HCT116 (cell line): ENCODE data around the gene SORBS1. TPM values are rescaled to one million over a fixed set of nuclear protein-coding genes. Genes with fewer than 3 reads are reported as not detected.

Experiments used
- ATAC-seq: fragments of 200-7000 bp; cut with Tn5 transposase; 2 replicates; pipeline ENCODE4 v1.9.1; 2020; ENCODE audit warnings: mild to moderate bottlenecking, moderate library complexity
- BruUV-seq: library from RNA; stranded (reverse); fragments of 400-500 nt; replicated peaks from 2 replicates; lab custom pipeline; 2021; lab: Mats Ljungman, UMichigan
- CTCF ChIA-PET: fragments of 300-600 bp; sonication (Branson Sonifier 250); formaldehyde crosslinking; loops from one replicate; lab custom pipeline; 2021; ENCODE audit warnings: antibody characterized with exemption; lab: Charles Lee
- POLR2A ChIA-PET: fragments of 300-600, 350-600 bp; sonication (Branson Sonifier 250); formaldehyde crosslinking; loops from one replicate; lab custom pipeline; 2021; ENCODE audit warnings: antibody characterized with exemption; lab: Charles Lee
- RAD21 ChIA-PET, 2 experiments: fragments of 300-600 bp; sonication (Branson Sonifier 250); formaldehyde crosslinking; loops; one replicate each; lab custom pipeline; 2023; ENCODE audit warnings: low total read pairs in 2 of 2; ENCODE audit not compliant: uncharacterized antibody in 2 of 2, unreplicated experiment in 2 of 2, low non-redundant PET in 1 of 2; lab: Charles Lee
- DNase-seq: peaks from one replicate; pipeline ENCODE4 v3.0.0-alpha.2; 2010; ENCODE audit warnings: low read depth, low spot score
- H2AFZ ChIP-seq: fragments of 200-600 bp; shearing (Covaris generic), sonication (generic); 2 replicates; pipeline ENCODE4 v1.6.1; 2017; ENCODE audit warnings: low read depth, mixed run types, mixed read lengths, antibody characterized with exemption, low read length; ENCODE audit not compliant: poor library complexity, severe bottlenecking
- H3K27ac ChIP-seq: 2 replicates; pipeline ENCODE4 v1.5.1; 2012; ENCODE audit warnings: low read depth, low read length
- H3K27me3 ChIP-seq: fragments of 200-600 bp; sonication (generic); 2 replicates; pipeline ENCODE4 v1.6.1; 2016; ENCODE audit warnings: mixed run types, low read length, mixed read lengths; ENCODE audit not compliant: insufficient read depth
- H3K36me3 ChIP-seq, 2 experiments: fragments of 200-500 bp in 1 of 2; fragments of 200-600 bp in 1 of 2; sonication (Bioruptor generic) in 1 of 2; sonication (generic) in 1 of 2; 2 replicates each; pipeline versions ENCODE4 v1.5.1 to v1.6.1; 2014 to 2016; ENCODE audit warnings: low read length in 2 of 2, inconsistent platforms in 1 of 2, mixed read lengths in 1 of 2, mixed run types in 1 of 2; ENCODE audit not compliant: insufficient read depth in 2 of 2, control insufficient read depth in 1 of 2
- H3K4me1 ChIP-seq, 2 experiments: fragments of 200-600 bp in 1 of 2; sonication (generic) in 1 of 2; 2 replicates each; pipeline versions ENCODE4 v1.5.1 to v1.6.1; 2012 to 2017; ENCODE audit warnings: low read length in 2 of 2, inconsistent platforms in 1 of 2, mild to moderate bottlenecking in 1 of 2, mixed read lengths in 1 of 2, mixed run types in 1 of 2, moderate library complexity in 1 of 2; ENCODE audit not compliant: insufficient read depth in 2 of 2, control insufficient read depth in 1 of 2
- H3K4me2 ChIP-seq: fragments of 200-600 bp; sonication (generic); 2 replicates; pipeline ENCODE4 v1.6.1; 2017; ENCODE audit warnings: mixed run types, low read length, mixed read lengths
- H3K4me3 ChIP-seq, 2 experiments: fragments of 200-600 bp in 1 of 2; sonication (generic) in 1 of 2; replicated peaks in 1 of 2; 2 replicates each; pipeline ENCODE4 v1.5.1; 2011 to 2016; ENCODE audit warnings: low read length in 2 of 2, control low read depth in 1 of 2, low read depth in 1 of 2, mild to moderate bottlenecking in 1 of 2, mixed read lengths in 1 of 2, mixed run types in 1 of 2
- H3K79me2 ChIP-seq: fragments of 200-600 bp; sonication (generic); 2 replicates; pipeline ENCODE4 v1.6.1; 2017; ENCODE audit warnings: mild to moderate bottlenecking, mixed run types, low read length, moderate library complexity, mixed read lengths; ENCODE audit not compliant: insufficient read depth
- H3K9ac ChIP-seq: fragments of 200-600 bp; sonication (generic); 2 replicates; pipeline ENCODE4 v1.6.1; 2016; ENCODE audit warnings: low read length, mixed read lengths
- H3K9me2 ChIP-seq: fragments of 200-600 bp; sonication (generic), shearing (Covaris generic); 2 replicates; pipeline ENCODE4 v1.6.1; 2017; ENCODE audit warnings: mixed run types, mild to moderate bottlenecking, moderate library complexity; ENCODE audit not compliant: insufficient read depth
- H3K9me3 ChIP-seq, 2 experiments: fragments of 200-500 bp in 1 of 2; fragments of 200-600 bp in 1 of 2; sonication (Bioruptor generic) in 1 of 2; sonication (generic) in 1 of 2; 2 replicates each; pipeline ENCODE4 v1.6.1; 2014 to 2017; ENCODE audit warnings: low read length in 2 of 2, mixed read lengths in 2 of 2, inconsistent platforms in 1 of 2, low read depth in 1 of 2, mild to moderate bottlenecking in 1 of 2, mixed run types in 1 of 2, moderate library complexity in 1 of 2; ENCODE audit not compliant: control insufficient read depth in 1 of 2, insufficient read depth in 1 of 2
- H4K20me1 ChIP-seq: fragments of 200-600 bp; sonication (generic), shearing (Covaris generic); 2 replicates; pipeline ENCODE4 v1.6.1; 2017; ENCODE audit warnings: mixed run types, mild to moderate bottlenecking, moderate library complexity; ENCODE audit not compliant: insufficient read depth
- CBX3 ChIP-seq: IDR thresholded peaks from 2 replicates; pipeline ENCODE4 v1.6.1; 2012; ENCODE audit warnings: low read depth
- CEBPB ChIP-seq: IDR thresholded peaks from 2 replicates; pipeline ENCODE4 v1.6.1; 2012; ENCODE audit warnings: low read depth
- EGR1 ChIP-seq: IDR thresholded peaks from 2 replicates; pipeline ENCODE4 v1.6.1; 2012; ENCODE audit warnings: low read depth
- ELF1 ChIP-seq: IDR thresholded peaks from 2 replicates; pipeline ENCODE4 v1.6.1; 2012; ENCODE audit warnings: low read depth, borderline replicate concordance
- EZH2 ChIP-seq: fragments of 200-600 bp; sonication (generic); IDR thresholded peaks from 2 replicates; pipeline ENCODE4 v1.6.1; 2017; ENCODE audit warnings: antibody characterized with exemption, mixed run types
- EZH2phosphoT487 ChIP-seq: fragments of 200-600 bp; IDR thresholded peaks from 2 replicates; pipeline ENCODE4 v1.6.1; 2018; ENCODE audit warnings: antibody characterized with exemption, borderline replicate concordance
- FOSL1 ChIP-seq: IDR thresholded peaks from 2 replicates; pipeline ENCODE4 v1.6.1; 2012; ENCODE audit warnings: low read depth
- JUND ChIP-seq: IDR thresholded peaks from 2 replicates; pipeline ENCODE4 v1.6.1; 2012
- POLR2A ChIP-seq: IDR thresholded peaks from 2 replicates; pipeline ENCODE4 v1.7.0; 2011; ENCODE audit warnings: borderline replicate concordance; ENCODE audit not compliant: insufficient read depth, insufficient read length; ENCODE audit errors: extremely low read depth
- POLR2AphosphoS5 ChIP-seq: IDR thresholded peaks from 2 replicates; pipeline ENCODE4 v1.6.1; 2011; ENCODE audit warnings: mild to moderate bottlenecking, low read depth, low read length, moderate library complexity
- SIN3A ChIP-seq: IDR thresholded peaks from 2 replicates; pipeline ENCODE4 v1.6.1; 2012; ENCODE audit warnings: low read depth
- SRF ChIP-seq: IDR thresholded peaks from 2 replicates; pipeline ENCODE4 v1.6.1; 2012; ENCODE audit warnings: low read depth
- TCF7L2 ChIP-seq: IDR thresholded peaks from 2 replicates; pipeline ENCODE4 v1.7.0; 2011; ENCODE audit warnings: borderline replicate concordance, inconsistent platforms; ENCODE audit not compliant: insufficient read depth, insufficient read length; ENCODE audit errors: extremely low read depth
- YY1 ChIP-seq: IDR thresholded peaks from 2 replicates; pipeline ENCODE4 v1.6.1; 2011; ENCODE audit warnings: low read length, low read depth, moderate library complexity, mild to moderate bottlenecking; ENCODE audit not compliant: insufficient replicate concordance; ENCODE audit errors: extremely low read depth
- ZFX ChIP-seq: fragments of 450-650 bp; IDR thresholded peaks from 2 replicates; pipeline ENCODE4 v1.6.1; 2017
- ZNF274 ChIP-seq: fragments of 200-500 bp; sonication (Bioruptor generic); IDR thresholded peaks from 2 replicates; pipeline ENCODE4 v1.6.1; 2014; ENCODE audit warnings: mild to moderate bottlenecking, low read depth, low read length, inconsistent platforms
- intact Hi-C: fragments of 100-400 bp; cut with micrococcal nuclease; formaldehyde crosslinking; loops from 2 replicates; pipeline ENCODE4 v1.10.0; 2022
- total RNA-seq: library from RNA; stranded (reverse); gene quantifications from one replicate; pipeline ENCODE4 v1.2.1, GENCODE V29; 2021; ENCODE audit not compliant: unreplicated experiment
- TF ChIP-seq, protein P1 (sequence below), 3 experiments: fragments of 200-600 bp in 1 of 3; sonication (generic) in 1 of 3; IDR thresholded peaks in 2 of 3; conservative IDR thresholded peaks in 1 of 3; 2 replicates each; pipeline ENCODE4 v1.5.1; 2012 to 2017; ENCODE audit warnings: low read depth in 2 of 3, low read length in 2 of 3, antibody characterized with exemption in 1 of 3, borderline replicate concordance in 1 of 3, control low read depth in 1 of 3, mild to moderate bottlenecking in 1 of 3, mixed read lengths in 1 of 3, mixed run types in 1 of 3, moderate library complexity in 1 of 3; ENCODE audit not compliant: insufficient read depth in 1 of 3
- TF ChIP-seq, protein P2 (sequence below): IDR thresholded peaks from 2 replicates; pipeline ENCODE4 v1.6.1; 2012
- TF ChIP-seq, protein P3 (sequence below): IDR thresholded peaks from 2 replicates; pipeline ENCODE4 v1.6.1; 2012
- TF ChIP-seq, protein P4 (sequence below): IDR thresholded peaks from 2 replicates; pipeline ENCODE4 v1.6.1; 2012; ENCODE audit warnings: low read depth

The SORBS1 gene
- total RNA-seq, 1 experiment from 2014 or later, result 3.4 TPM

DNA sequence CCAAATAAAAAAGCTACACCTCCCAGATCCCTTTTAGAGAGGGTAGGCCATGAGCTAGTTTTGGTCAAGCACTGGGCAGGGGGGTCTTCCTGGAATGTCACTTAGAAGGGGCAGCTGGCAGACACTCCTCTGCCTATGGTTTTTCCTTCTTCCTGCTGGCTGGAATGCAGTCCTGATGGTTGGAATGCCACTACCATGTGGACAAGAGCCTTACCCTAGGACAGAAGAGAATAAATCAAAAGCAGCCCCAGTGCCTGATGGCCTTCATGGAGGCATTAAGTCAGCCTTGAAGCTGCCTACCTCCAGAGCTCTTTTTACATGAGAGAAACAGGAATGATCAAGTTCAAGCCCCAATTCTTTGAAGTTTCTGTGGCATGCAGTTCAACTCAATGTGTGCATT lies 43.5 kb upstream of the SORBS1 start:
- intact Hi-C loops, result loop anchor here (5.0 kb wide), 1 partner anchor 157 kb away; no protein-coding TSS in a partner anchor
- no peak overlapping the region for H3K4me2 ChIP-seq
- H3K36me3 ChIP-seq, result peaks cover 9 to 18% of the 10 kb centered on the region in 2 experiments; a peak in 2 of 4 replicates
- no peak for DNase-seq
- TF ChIP-seq, protein P1, sequence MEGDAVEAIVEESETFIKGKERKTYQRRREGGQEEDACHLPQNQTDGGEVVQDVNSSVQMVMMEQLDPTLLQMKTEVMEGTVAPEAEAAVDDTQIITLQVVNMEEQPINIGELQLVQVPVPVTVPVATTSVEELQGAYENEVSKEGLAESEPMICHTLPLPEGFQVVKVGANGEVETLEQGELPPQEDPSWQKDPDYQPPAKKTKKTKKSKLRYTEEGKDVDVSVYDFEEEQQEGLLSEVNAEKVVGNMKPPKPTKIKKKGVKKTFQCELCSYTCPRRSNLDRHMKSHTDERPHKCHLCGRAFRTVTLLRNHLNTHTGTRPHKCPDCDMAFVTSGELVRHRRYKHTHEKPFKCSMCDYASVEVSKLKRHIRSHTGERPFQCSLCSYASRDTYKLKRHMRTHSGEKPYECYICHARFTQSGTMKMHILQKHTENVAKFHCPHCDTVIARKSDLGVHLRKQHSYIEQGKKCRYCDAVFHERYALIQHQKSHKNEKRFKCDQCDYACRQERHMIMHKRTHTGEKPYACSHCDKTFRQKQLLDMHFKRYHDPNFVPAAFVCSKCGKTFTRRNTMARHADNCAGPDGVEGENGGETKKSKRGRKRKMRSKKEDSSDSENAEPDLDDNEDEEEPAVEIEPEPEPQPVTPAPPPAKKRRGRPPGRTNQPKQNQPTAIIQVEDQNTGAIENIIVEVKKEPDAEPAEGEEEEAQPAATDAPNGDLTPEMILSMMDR (IDR thresholded peaks at IDR 0.05 in 2 of 3, conservative IDR thresholded peaks at IDR 0.05 in 1 of 3; ENCODE audit: borderline replicate concordance in 1 of 3, insufficient read depth in 1 of 3, low read depth in 2 of 3, low read length in 2 of 3), result no peak
- TF ChIP-seq SIN3A (no peak), CEBPB (no peak), YY1 (no peak), TCF7L2 (no peak), FOSL1 (no peak), SRF (no peak), EZH2phosphoT487 (no peak), ELF1 (no peak), ZFX (no peak), POLR2A (no peak), CBX3 (no peak), EZH2 (no peak), POLR2AphosphoS5 (no peak), JUND (no peak), ZNF274 (no peak), EGR1 (no peak)
- TF ChIP-seq, protein P2, sequence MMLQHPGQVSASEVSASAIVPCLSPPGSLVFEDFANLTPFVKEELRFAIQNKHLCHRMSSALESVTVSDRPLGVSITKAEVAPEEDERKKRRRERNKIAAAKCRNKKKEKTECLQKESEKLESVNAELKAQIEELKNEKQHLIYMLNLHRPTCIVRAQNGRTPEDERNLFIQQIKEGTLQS, result no peak
- TF ChIP-seq, protein P3, sequence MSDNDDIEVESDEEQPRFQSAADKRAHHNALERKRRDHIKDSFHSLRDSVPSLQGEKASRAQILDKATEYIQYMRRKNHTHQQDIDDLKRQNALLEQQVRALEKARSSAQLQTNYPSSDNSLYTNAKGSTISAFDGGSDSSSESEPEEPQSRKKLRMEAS, result no peak
- TF ChIP-seq, protein P4, sequence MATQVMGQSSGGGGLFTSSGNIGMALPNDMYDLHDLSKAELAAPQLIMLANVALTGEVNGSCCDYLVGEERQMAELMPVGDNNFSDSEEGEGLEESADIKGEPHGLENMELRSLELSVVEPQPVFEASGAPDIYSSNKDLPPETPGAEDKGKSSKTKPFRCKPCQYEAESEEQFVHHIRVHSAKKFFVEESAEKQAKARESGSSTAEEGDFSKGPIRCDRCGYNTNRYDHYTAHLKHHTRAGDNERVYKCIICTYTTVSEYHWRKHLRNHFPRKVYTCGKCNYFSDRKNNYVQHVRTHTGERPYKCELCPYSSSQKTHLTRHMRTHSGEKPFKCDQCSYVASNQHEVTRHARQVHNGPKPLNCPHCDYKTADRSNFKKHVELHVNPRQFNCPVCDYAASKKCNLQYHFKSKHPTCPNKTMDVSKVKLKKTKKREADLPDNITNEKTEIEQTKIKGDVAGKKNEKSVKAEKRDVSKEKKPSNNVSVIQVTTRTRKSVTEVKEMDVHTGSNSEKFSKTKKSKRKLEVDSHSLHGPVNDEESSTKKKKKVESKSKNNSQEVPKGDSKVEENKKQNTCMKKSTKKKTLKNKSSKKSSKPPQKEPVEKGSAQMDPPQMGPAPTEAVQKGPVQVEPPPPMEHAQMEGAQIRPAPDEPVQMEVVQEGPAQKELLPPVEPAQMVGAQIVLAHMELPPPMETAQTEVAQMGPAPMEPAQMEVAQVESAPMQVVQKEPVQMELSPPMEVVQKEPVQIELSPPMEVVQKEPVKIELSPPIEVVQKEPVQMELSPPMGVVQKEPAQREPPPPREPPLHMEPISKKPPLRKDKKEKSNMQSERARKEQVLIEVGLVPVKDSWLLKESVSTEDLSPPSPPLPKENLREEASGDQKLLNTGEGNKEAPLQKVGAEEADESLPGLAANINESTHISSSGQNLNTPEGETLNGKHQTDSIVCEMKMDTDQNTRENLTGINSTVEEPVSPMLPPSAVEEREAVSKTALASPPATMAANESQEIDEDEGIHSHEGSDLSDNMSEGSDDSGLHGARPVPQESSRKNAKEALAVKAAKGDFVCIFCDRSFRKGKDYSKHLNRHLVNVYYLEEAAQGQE, result no peak
- ATAC-seq, result no peak
- no peaks in the 10 kb centered on the region for H3K27me3 ChIP-seq
- no peak overlapping the region for H3K27ac ChIP-seq
- H3K4me1 ChIP-seq, result no peaks in the 10 kb centered on the region
- H3K9me2 ChIP-seq, result no peaks in the 10 kb centered on the region
- ChIA-PET CTCF (interaction anchor here (1.3 to 1.8 kb wide), 3 partner anchors 174 to 241 kb away, joined by 3 to 5 read pairs (median 3); no protein-coding TSS in a partner anchor), RAD21 (interaction anchor here in 1 of 2 experiments (0.7 kb wide), 1 partner anchor 138 kb away, joined by 4 read pairs; no protein-coding TSS in a partner anchor), POLR2A (no interaction called here)
- H2AFZ ChIP-seq, result no peak overlapping the region
- no peaks in the 10 kb centered on the region for H3K9me3 ChIP-seq
- H3K79me2 ChIP-seq, result no peaks in the 10 kb centered on the region
- H4K20me1 ChIP-seq, result no peaks in the 10 kb centered on the region
- H3K4me3 ChIP-seq, result no peak overlapping the region
- BruUV-seq, result no TSS peak
- H3K9ac ChIP-seq, result no peak overlapping the region
